ENCODE results near the gene ATP5F1E. TPM values are rescaled to one million over a fixed set of nuclear protein-coding genes. Genes with fewer than 3 reads are reported as not detected.
A peak's percentile ranks its signal among the peaks of the same experiment; 100 is the strongest.

ATP5F1E gene
- total RNA-seq, 1 experiment from 2014 or later, result 181 TPM

GRCh38 chr20:59035381-59035780, 3.2 kb upstream of the ATP5F1E start:
- Mint-ChIP-seq H3K9me3 (ENCODE audit: unreplicated experiment) (no peaks in the 10 kb centered on the region), H3K27me3 (ENCODE audit: insufficient read depth, unreplicated experiment) (no peaks in the 10 kb centered on the region), H3K4me3 (ENCODE audit: unreplicated experiment) (no peak overlapping the region), H3K4me1 (ENCODE audit: low read depth, unreplicated experiment) (peaks cover 20% of the 10 kb centered on the region), H3K36me3 (ENCODE audit: insufficient read depth, unreplicated experiment) (peaks cover 92% of the 10 kb centered on the region), H3K27ac (ENCODE audit: unreplicated experiment) (no peak overlapping the region)
- H3K36me3 ChIP-seq (ENCODE audit: control insufficient read depth, insufficient read depth, low read length), result peaks cover 17% of the 10 kb centered on the region
- CTCF ChIA-PET, result no interaction called here
- H3K9me3 ChIP-seq, result no peaks in the 10 kb centered on the region
- TF ChIP-seq, protein P1, sequence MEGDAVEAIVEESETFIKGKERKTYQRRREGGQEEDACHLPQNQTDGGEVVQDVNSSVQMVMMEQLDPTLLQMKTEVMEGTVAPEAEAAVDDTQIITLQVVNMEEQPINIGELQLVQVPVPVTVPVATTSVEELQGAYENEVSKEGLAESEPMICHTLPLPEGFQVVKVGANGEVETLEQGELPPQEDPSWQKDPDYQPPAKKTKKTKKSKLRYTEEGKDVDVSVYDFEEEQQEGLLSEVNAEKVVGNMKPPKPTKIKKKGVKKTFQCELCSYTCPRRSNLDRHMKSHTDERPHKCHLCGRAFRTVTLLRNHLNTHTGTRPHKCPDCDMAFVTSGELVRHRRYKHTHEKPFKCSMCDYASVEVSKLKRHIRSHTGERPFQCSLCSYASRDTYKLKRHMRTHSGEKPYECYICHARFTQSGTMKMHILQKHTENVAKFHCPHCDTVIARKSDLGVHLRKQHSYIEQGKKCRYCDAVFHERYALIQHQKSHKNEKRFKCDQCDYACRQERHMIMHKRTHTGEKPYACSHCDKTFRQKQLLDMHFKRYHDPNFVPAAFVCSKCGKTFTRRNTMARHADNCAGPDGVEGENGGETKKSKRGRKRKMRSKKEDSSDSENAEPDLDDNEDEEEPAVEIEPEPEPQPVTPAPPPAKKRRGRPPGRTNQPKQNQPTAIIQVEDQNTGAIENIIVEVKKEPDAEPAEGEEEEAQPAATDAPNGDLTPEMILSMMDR (IDR thresholded peaks at IDR 0.05; ENCODE audit: insufficient read depth in 1 of 2, low read depth in 1 of 2, low read length in 1 of 2, severe bottlenecking in 1 of 2, unreplicated experiment in 1 of 2), result no peak
- no peak overlapping the region for H3K4me3 ChIP-seq (ENCODE audit: low read depth, low read length)
- POLR2A ChIA-PET, result no interaction called here
- no TSS peak for BruUV-seq (replicated peaks)
- H3K4me1 ChIP-seq, result peaks cover 32% of the 10 kb centered on the region
- DNase-seq, result no peak
- intact Hi-C loops (cut with micrococcal nuclease; ENCODE audit: unreplicated experiment), result no loop called here
- no peaks in the 10 kb centered on the region for H3K27me3 ChIP-seq (replicated peaks; ENCODE audit: control insufficient read depth, insufficient read depth, low read length)

- H3K4me1 Mint-ChIP-seq (ENCODE audit: low read depth, unreplicated experiment), result peaks cover 13% of the 10 kb centered on the region
Observed at GRCh38 chr20:59033616-59034165, 1.6 kb upstream of the ATP5F1E start.

DNA sequence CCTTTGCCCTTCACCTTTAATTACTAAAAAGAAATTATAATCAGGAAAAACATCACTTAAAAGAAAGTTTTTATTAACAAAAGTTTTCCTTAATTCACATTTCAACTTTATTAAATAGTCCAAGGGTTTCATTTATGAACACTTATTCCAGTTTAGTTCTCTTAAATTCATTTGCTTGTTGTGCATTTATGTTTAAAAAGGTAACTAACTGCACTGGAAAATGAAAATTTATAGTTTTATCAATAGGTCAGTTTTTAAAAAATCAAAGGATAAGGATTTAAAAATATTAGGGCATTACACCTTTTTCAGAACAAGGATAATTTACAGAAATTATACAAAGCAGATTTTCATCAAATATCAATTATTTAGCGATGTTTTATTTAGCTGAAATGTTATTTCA, 958 bp upstream of the ATP5F1E start:
- Mint-ChIP-seq H3K27ac (ENCODE audit: unreplicated experiment) (peak overlapping the region; percentile 90), H3K36me3 (ENCODE audit: insufficient read depth, unreplicated experiment) (peaks cover 94% of the 10 kb centered on the region), H3K27me3 (ENCODE audit: insufficient read depth, unreplicated experiment) (no peaks in the 10 kb centered on the region), H3K9me3 (ENCODE audit: unreplicated experiment) (no peaks in the 10 kb centered on the region), H3K4me3 (ENCODE audit: unreplicated experiment) (peak overlapping the region; percentile 85), H3K4me1 (ENCODE audit: low read depth, unreplicated experiment) (peaks cover 13% of the 10 kb centered on the region)
- intact Hi-C loops (cut with micrococcal nuclease; ENCODE audit: unreplicated experiment), result loop anchor here (2.0 to 5.0 kb wide), 2 partner anchors 142 to 161 kb away; no protein-coding TSS in a partner anchor
- no TSS peak for BruUV-seq (replicated peaks)
- peaks cover 20% of the 10 kb centered on the region for H3K36me3 ChIP-seq (ENCODE audit: control insufficient read depth, insufficient read depth, low read length)
- H3K27me3 ChIP-seq (replicated peaks; ENCODE audit: control insufficient read depth, insufficient read depth, low read length), result no peaks in the 10 kb centered on the region
- POLR2A ChIA-PET, result interaction anchor here (0.7 to 2.3 kb wide), 6 partner anchors 15 to 322 kb away, joined by 3 to 21 read pairs (median 10); partner anchors contain the start of gene NELFCD
- H3K9me3 ChIP-seq, result no peaks in the 10 kb centered on the region
- TF ChIP-seq, protein P1 (IDR thresholded peaks at IDR 0.05; ENCODE audit: insufficient read depth in 1 of 2, low read depth in 1 of 2, low read length in 1 of 2, severe bottlenecking in 1 of 2, unreplicated experiment in 1 of 2), result no peak
- DNase-seq, result no peak
- CTCF ChIA-PET, result interaction anchor here (0.9 to 1.2 kb wide), 2 partner anchors 17 to 30 kb away, joined by 3 to 4 read pairs; no protein-coding TSS in a partner anchor
- peak overlapping the region; percentile 49 for H3K4me3 ChIP-seq (ENCODE audit: low read depth, low read length)
- H3K4me1 ChIP-seq, result peaks cover 21% of the 10 kb centered on the region

More at GRCh38 chr20:59033616-59034165, 1.6 kb upstream of the ATP5F1E start:
- Histone ChIP-seq H3K36me3 (ENCODE audit: control insufficient read depth, insufficient read depth, low read length) (peaks cover 20% of the 10 kb centered on the region), H3K4me3 (ENCODE audit: low read depth, low read length) (no peak overlapping the region), H3K4me1 (peaks cover 21% of the 10 kb centered on the region), H3K9me3 (no peaks in the 10 kb centered on the region), H3K27me3 (replicated peaks; ENCODE audit: control insufficient read depth, insufficient read depth, low read length) (no peaks in the 10 kb centered on the region)
- intact Hi-C loops (cut with micrococcal nuclease; ENCODE audit: unreplicated experiment), result loop anchor here (2.0 to 5.0 kb wide), 2 partner anchors 143 to 161 kb away; no protein-coding TSS in a partner anchor
- POLR2A ChIA-PET, result interaction anchor here (0.6 to 1.6 kb wide), 4 partner anchors 14 to 483 kb away, joined by 3 to 7 read pairs (median 4); no protein-coding TSS in a partner anchor
- no peak for DNase-seq
- peak overlapping the region; percentile 35 for H3K4me3 Mint-ChIP-seq (ENCODE audit: unreplicated experiment)
- BruUV-seq (replicated peaks), result no TSS peak
- no peaks in the 10 kb centered on the region for H3K9me3 Mint-ChIP-seq (ENCODE audit: unreplicated experiment)
- peaks cover 94% of the 10 kb centered on the region for H3K36me3 Mint-ChIP-seq (ENCODE audit: insufficient read depth, unreplicated experiment)
- no peaks in the 10 kb centered on the region for H3K27me3 Mint-ChIP-seq (ENCODE audit: insufficient read depth, unreplicated experiment)
- CTCF ChIA-PET, result interaction anchor here (0.6 kb wide), 2 partner anchors 188 to 259 kb away, joined by 3 read pairs; no protein-coding TSS in a partner anchor
- H3K27ac Mint-ChIP-seq (ENCODE audit: unreplicated experiment), result no peak overlapping the region
- TF ChIP-seq, protein P1 (IDR thresholded peaks at IDR 0.05; ENCODE audit: insufficient read depth in 1 of 2, low read depth in 1 of 2, low read length in 1 of 2, severe bottlenecking in 1 of 2, unreplicated experiment in 1 of 2), result no peak

Measured in Caco-2 (cell line).